Eye (tissue), 1 donor: Measurements from ENCODE around the gene LBH.
A peak's percentile ranks its signal among the peaks of the same experiment; 100 is the strongest.

Experiments used
- DNase-seq: peaks from one replicate; pipeline ENCODE4 v3.0.0-alpha.2; 2015

The LBH gene

DNA sequence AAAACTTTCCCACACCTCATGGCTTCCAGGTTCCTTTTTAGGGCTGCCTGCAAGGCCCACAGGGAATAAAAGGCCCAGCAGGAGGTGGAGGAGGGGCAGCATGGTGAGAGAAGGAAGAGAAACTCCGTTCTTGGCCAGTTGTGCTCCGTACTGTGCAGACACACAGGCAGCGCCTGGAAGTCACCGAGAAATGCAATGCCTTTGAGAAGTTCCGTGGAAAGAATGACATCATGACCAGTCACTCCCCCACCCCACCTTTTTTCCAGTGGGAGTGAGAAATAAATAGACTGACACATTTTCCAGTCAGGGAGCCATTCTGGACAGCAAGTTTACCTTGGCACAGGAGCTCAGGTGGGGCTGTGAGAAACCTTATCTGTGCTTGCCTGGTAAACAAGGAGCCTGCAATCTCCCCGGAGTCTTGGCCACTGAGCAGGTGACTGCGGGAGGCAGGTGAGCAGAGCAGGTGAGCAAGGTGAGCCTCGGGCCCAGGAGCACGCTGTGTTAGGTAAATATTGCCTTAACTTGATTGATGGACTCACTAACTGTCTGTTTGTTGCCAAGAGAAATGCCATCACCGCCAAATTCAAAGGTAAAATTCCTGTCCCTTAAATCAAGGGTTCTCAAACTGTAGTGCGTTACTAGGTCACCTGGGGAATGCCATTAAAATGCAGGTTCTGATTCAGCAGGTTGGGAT is 13.5 kb upstream of the LBH start:
- peak; percentile 28 for DNase-seq

DNA sequence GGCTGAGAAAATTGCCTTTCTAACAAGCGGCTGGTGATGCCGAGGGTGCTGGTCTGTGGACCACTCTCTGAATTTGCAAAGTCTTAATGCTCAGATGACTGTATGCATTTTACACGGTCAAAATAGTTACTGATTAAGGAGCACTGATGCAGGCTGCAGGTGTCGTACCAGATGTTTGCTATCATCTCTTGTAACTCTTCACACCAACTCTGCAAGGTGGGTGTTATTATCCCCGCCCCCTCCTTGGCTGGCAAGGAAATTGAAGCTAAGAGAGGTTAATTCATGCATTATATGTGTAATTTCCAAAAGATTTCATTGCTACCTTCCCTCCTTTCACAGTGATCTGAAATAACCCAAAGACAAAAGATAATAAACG is 13.0 kb upstream of the LBH start:
- DNase-seq: no peak

GRCh38 chr2:30218814-30219213 is 12.5 kb upstream of the LBH start:
- no peak for DNase-seq

DNA sequence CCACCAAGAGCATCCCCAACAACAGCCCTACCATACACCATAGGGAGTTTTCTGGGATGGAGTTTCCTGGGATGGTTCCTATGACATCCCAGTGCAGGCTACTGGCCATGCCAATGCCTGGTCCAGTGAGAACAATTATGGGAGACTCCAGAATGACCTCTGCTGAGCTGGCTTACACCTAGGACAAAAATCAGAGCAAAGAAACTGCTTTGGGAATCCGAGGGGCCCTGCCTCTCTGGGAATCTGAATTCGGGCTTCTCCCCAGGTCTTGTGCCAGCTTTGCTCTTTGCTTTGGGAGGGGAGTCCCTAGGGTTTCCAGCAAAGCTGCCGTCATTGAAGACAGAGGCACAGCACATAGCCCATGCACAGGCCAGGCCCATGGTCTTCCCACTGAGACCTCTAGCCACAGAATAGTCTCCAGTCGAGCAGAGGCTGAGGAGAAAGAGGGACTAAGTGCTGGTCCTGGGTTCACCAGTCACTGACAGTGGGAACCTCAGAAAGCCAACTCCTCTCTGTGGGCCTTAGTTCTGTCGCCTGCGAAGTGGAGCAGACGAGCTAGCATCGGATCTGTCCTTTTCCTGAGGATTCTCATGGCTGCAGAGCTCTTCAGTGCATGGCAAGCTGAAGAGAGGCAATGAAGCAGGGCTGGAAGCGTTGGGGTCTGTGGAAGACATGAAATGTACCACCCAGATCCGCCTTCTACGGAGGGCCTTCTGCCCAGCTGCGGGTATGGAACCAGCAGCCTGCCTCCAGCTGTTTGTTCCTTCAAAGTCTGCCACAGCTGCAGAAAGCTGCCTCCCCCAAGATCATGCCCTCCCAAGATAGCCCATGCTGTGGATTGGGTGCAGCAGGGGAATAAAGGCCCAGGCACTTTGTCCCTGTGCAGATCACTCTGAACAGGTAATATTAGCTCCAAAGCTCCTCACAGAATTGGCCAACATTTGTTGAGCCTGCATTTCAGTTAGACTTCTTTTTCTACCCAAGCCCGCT is 11.2 kb upstream of the LBH start:
- DNase-seq: no peak

- no peak for DNase-seq
Measured at GRCh38 chr2:30221531-30221930, 9.8 kb upstream of the LBH start.

DNA sequence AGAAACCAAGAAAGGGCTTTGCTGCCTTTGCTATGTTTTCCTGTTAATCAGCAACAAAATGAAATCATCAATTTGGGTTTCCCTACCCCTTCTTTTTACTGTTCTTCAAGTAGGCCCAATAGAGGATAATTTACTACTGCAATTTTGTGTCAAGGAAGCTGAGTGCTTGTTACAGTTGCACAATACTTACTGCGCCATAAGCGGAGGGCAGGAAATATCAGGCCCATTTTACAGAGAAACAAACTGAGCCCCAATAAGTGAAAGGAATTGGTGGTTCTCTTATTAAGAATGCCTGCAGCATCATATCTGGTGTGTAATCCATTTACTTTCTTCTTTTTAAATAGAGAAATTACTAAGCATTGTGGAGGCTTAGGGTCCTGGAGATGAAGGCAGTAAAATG is 9.3 kb upstream of the LBH start:
- DNase-seq: no peak

DNA sequence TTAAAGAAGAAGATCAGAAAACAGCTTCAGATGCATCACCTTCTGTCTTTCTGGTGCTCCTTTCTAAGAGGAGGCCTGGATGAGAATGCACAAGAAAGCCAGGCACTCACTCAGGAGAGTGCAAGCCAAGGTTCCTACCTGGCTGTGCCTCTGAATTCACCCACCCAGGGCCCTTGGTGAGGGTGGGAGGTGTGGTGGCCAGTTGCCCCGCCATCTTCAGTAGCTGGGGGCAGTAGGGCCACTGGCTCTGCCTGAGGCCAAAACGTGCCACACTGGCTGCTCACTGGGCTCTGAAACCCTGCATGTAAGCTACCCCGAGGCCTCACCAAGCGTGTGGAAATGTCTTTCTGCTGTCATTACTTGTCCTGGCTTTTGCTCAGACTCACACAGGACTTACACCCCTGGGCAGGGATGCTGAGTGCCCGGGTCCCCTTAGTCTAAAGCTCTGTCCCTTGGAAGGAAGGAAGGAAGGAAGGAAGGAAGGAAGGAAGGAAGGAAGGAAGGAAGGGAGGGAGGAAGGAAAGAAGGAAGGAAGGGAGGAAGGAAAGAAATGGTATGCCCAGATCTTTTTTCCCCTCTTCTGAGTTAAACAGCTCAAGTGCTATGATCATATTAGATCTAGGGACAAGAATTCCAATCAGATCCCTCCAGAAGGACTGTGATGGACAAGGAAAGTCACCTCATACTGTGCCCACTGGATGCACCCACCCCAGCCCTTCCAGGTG is 8.5 kb upstream of the LBH start:
- DNase-seq: no peak

DNA sequence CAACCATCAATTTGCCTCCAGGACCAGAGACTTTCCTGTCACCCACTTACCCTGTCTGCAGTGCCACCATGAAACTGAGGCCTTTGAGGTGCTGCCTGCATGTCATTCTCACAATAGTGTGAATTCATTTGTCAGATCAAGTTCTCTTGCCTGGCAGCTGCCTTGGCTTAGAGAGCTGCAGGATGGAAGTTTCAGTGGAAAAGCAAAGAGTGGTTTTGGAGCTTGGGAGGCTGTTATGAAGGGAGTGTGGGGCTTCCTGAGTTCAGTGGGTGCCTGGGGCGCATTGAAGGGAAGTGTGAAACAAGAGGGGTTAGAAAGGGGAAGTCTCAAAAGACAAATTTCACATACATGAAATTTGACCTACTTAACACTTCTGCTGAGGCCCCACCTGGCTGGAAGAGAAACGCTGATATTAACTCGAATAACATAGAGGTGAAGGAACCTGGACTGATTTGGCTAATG is 7.9 kb upstream of the LBH start:
- no peak for DNase-seq

GRCh38 chr2:30224151-30224550 is 7.2 kb upstream of the LBH start:
- DNase-seq: no peak

DNA sequence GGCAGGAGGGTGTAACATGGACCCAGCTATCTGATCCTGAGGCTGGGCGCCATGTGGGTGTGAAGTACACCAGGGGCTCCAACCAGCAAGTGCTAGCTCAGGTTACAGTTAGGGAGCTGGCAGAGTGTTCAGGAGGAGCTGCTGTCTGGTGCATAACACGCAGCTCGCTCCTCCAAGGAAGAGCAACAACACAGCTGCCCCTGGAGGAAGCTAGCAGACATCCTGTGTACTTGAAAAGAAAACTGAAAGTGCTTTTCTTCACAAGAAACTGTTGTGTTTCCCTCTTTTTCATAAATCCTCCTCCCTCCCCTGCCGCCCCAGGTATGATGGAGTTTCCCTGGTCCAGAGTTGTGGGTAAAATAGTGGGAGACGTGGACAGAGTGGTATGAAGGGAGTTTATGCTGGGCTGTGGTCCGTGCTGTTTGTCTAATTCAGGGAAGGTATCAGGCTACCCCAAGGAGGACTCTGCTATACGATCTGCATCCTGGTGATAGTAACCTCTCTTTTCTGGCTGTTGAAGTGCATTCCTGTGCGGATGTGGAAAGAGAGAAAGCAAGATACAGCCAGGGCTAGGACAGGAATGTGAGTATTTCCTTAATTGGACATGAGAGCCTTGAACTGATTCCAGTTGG is 6.1 kb upstream of the LBH start:
- peak; percentile 58 for DNase-seq

- DNase-seq: no peak
Measured at GRCh38 chr2:30226144-30227032, 4.9 kb upstream of the LBH start.

GRCh38 chr2:30229596-30229995 is 1.7 kb upstream of the LBH start:
- no peak for DNase-seq

DNA sequence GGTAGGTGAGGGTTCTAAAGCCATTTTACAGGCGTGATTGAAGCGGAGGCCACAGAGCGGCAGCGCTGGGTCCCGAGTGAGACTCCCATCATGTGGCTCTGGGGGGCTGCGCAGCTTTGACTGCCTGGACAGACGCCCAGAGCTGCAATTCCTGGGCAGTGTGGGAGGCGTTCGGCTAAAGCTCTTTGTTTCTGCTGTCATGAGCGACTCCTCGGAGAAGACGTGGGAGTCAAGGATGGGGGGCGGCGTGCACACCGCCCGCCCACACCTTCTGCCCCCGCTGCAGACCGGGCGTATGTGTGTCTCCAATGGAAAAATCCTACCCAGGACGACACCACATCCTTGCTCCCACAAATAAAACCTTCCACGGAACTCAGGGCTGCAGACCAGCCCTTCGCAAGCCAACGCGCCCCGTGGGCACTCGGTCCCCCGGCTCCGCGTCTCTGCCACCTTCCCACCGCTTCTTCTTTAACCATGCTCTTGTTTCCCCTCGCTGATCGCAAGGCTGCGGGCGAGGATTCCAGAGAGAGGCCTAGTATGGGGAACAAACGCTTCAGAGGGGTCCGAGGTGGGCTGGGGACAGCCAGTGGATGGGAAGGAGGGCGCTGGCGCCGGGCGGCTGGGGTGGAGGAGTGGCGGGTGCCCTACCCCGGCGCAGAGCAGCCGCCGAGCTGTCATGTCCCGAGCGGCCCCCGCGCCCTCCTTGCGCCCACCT is 680 bp upstream of the LBH start:
- peak; percentile 89 for DNase-seq

DNA sequence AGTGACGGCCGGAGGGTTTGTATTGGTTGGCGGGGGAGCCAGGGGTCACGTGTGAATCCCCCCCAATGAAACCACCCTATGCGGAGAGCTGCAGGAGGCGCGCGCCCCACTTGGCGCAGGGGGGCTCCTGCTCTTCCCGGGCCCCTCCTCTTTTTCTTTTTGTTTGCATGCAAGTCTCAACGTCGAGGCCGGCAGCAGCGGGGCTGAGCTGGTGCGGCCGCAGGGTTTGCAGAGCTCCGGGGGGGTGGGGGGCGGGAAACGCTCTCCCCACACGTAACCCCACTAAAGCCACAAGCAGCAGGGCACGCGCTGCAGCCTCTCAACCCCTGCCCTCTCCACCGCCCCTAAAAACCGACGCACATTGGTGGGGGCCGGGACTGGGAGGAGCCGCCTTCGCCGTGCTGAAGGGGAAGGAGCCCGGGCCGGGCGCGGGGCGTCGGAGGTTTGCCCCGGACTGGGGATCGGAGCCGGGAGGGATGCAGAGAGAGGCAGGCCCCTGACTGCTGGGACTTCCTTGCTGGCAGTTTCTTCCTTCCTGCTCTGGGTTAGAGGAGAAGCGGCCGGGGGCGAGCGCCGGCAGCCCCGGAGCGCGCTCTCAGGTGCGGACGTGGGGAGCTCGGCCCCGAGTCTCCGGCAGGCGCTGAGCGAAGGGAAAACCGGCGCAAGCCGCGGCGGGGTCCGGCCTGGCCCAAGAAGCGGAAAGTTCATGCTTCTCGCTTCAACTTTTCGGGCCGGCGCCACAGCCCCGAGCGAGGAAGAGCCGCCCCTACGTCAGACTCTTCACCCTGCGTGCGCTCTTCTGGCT is 864 bp downstream of the LBH start:
- DNase-seq: peak; percentile 89

GRCh38 chr2:30232801-30233130 is 1.4 kb downstream of the LBH start:
- DNase-seq: no peak

DNA sequence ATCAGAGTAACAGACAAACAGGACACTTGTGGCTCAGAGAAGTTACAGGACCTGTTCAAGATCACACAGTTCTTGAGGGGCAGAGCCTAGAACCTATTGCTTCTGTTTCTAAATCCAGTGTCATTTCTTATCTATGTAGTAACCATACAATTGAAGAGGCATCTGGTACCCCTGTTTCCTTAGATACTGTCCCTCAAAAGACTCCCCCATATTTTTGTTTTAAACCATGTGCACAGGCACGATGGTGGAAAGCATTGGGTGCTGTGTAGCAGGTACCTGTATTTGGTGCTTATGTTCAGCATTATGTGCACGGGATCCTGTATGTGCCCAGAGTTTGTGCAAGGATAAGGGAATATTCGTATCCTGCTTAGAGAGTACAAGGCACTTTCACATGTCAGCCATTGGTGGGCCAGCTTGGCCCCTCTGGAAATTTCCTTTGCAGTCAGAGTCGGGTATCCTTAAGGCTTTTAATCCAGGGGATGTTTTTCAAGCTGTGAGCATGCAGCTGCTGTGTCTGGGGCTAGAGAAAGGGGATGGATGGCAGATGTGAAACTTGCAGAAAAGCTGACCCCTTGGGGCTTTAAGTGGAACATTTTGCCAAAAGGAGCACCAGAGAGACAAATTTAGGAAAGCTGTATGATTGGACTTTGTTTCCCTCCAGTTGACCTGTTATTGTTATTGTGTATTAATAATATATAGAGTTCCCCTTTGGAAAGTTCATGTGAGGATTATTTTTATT is 2.1 kb downstream of the LBH start:
- DNase-seq: peak; percentile 62

DNA sequence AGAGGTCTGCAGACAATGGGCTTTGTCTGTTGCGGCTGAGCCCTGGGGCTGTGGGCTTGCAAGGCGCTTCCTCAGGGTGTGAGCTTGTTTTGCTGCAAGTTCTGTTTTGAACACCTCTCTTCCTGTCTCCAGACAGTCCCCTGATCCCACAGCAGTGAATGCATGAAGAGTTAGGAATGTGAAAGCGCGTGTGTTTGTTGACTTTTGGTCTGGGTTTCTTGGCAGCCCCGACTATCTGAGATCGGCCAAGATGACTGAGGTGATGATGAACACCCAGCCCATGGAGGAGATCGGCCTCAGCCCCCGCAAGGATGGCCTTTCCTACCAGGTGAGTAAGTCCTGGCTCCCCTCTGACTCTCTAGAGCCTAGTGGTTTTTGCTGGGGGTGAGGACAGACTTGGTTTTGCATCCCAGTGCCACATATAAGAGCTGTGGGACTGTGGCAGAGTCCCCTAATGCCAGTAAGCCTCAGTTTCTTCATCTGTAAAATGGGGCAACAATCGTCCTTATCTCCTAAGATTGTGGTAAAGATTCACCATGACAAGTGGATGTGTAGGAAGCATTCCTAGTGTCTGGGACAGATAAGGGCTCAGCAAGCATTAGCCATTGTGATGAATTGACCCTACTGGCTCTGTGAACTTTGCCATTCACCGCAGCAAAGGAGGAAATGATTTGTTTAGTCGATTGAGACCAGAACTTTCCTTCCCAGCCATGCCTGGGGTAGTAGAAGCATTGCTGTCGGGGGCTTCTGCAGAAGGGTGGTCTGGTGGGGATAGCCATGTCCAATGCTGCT is 3.0 kb downstream of the LBH start:
- peak; percentile 37 for DNase-seq

DNA sequence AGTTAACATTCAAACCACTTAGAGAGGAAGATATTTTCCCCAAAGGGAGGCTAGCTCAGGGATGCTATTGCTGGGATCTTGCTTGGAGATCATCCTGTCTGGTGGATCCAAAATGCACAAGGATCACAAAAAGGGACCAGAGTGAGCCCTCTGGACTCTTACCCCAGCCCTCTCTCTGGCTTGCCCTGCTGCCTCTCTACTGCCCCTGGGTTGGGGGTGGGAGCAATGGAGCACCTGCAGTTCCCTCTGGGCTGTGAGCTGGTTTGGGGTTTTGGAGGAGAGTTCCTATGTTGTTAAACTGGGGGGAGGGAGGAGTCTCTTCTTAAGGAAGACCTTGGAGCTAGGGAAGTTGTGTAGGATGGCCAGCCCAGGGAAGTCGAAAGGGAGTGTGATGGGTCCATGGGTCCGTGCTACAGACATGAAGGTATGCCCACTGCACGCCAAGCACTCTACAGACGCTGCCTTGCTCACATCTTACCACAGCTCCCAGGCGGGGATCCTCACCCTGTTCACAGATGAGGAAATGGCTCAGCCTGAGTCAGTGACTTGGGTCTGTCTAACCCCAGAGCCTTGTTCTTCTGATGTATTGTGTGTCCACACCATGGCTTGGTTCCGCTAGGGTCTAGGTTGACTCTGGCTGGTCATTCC is 3.8 kb downstream of the LBH start:
- no peak for DNase-seq
